ENCODE results near the gene SLIT3.

DNA sequence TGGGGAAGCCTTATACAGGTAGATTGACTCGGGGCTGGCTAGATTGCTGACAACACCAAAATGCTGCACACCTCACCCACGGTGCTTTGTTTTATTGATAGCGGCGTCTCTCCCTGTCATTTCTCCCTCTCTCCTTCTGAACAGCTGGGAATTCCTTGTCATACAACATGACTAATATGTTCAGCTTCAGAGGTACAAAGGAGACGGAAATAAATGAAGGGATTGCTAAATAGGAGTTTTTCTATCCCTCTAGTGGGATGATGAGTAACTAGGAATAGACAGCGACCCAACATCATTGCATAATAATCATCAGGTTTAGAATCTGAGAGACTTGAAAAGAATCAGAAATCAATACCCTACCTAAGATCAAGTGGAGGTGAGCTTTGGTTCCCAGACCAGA, 384.1 kb downstream of the SLIT3 start:
- TF ChIP-seq, protein P1, sequence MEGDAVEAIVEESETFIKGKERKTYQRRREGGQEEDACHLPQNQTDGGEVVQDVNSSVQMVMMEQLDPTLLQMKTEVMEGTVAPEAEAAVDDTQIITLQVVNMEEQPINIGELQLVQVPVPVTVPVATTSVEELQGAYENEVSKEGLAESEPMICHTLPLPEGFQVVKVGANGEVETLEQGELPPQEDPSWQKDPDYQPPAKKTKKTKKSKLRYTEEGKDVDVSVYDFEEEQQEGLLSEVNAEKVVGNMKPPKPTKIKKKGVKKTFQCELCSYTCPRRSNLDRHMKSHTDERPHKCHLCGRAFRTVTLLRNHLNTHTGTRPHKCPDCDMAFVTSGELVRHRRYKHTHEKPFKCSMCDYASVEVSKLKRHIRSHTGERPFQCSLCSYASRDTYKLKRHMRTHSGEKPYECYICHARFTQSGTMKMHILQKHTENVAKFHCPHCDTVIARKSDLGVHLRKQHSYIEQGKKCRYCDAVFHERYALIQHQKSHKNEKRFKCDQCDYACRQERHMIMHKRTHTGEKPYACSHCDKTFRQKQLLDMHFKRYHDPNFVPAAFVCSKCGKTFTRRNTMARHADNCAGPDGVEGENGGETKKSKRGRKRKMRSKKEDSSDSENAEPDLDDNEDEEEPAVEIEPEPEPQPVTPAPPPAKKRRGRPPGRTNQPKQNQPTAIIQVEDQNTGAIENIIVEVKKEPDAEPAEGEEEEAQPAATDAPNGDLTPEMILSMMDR (IDR thresholded peaks at IDR 0.05), result no peak
- TF ChIP-seq POLR2A (IDR thresholded peaks at IDR 0.05), result no peak
